Erythroblast (primary cell): Measurements from ENCODE around the gene NRP1.

Source experiments
- DNase-seq, 2 experiments: peaks; one replicate each; lab custom pipeline; 2025; lab: John Stamatoyannopoulos, UW
- GATA1 ChIP-seq: IDR thresholded peaks from 2 replicates; pipeline ENCODE4 v1.6.1; 2011; ENCODE audit warnings: low read depth, mild to moderate bottlenecking, control low read depth, low read length, moderate library complexity
- POLR2A ChIP-seq: IDR thresholded peaks from 2 replicates; pipeline ENCODE4 v1.6.1; 2011; ENCODE audit warnings: mild to moderate bottlenecking, low read length

Gene NRP1

GRCh38 chr10:33365301-33365700 lies 30.8 kb upstream of the NRP1 start:
- TF ChIP-seq GATA1: no peak
- TF ChIP-seq POLR2A: no peak
- DNase-seq: no peak

- DNase-seq: no peak
- TF ChIP-seq POLR2A (no peak), GATA1 (no peak)
These were observed 28.6 kb upstream of the NRP1 start for GRCh38 chr10:33363106-33363505.

- no peak for DNase-seq
- TF ChIP-seq POLR2A (no peak), GATA1 (no peak)
These were observed 23.5 kb upstream of the NRP1 start for GRCh38 chr10:33358016-33358415.

- TF ChIP-seq POLR2A (no peak), GATA1 (no peak)
- no peak for DNase-seq
These were observed 20.8 kb upstream of the NRP1 start for GRCh38 chr10:33355274-33355673.

- DNase-seq: no peak
- TF ChIP-seq POLR2A (no peak), GATA1 (no peak)
These were observed 19.4 kb upstream of the NRP1 start for GRCh38 chr10:33353853-33354252.

- no peak for TF ChIP-seq POLR2A
- no peak for TF ChIP-seq GATA1
- DNase-seq: no peak
These were observed 18.9 kb upstream of the NRP1 start for GRCh38 chr10:33353334-33353733.

GRCh38 chr10:33352615-33353014 lies 18.1 kb upstream of the NRP1 start:
- TF ChIP-seq POLR2A (no peak), GATA1 (no peak)
- no peak for DNase-seq

GRCh38 chr10:33352175-33352574 lies 17.7 kb upstream of the NRP1 start:
- no peak for TF ChIP-seq GATA1
- no peak for TF ChIP-seq POLR2A
- no peak for DNase-seq

GRCh38 chr10:33350041-33350440 lies 15.6 kb upstream of the NRP1 start:
- DNase-seq: no peak
- TF ChIP-seq GATA1: no peak
- TF ChIP-seq POLR2A: no peak

- DNase-seq: no peak
- TF ChIP-seq GATA1 (no peak), POLR2A (no peak)
These were observed 14.8 kb upstream of the NRP1 start for GRCh38 chr10:33349268-33349667.

- TF ChIP-seq GATA1 (no peak), POLR2A (no peak)
- DNase-seq: no peak
These were observed 12.7 kb upstream of the NRP1 start for GRCh38 chr10:33347211-33347610.

GRCh38 chr10:33345236-33345635 lies 10.8 kb upstream of the NRP1 start:
- no peak for TF ChIP-seq GATA1
- no peak for TF ChIP-seq POLR2A
- DNase-seq: no peak

- no peak for TF ChIP-seq GATA1
- DNase-seq: no peak
These were observed 10.2 kb upstream of the NRP1 start for GRCh38 chr10:33344676-33345075.

- DNase-seq: no peak
- no peak for TF ChIP-seq POLR2A
- no peak for TF ChIP-seq GATA1
These were observed 7.2 kb upstream of the NRP1 start for GRCh38 chr10:33341637-33342036.

GRCh38 chr10:33337326-33337957 lies 3.0 kb upstream of the NRP1 start:
- TF ChIP-seq GATA1: no peak
- TF ChIP-seq POLR2A: no peak
- DNase-seq: no peak

- no peak for DNase-seq
- TF ChIP-seq GATA1 (no peak), POLR2A (no peak)
These were observed 2.3 kb upstream of the NRP1 start for GRCh38 chr10:33336582-33337325.
